CD4-positive, alpha-beta T cell treated with Interleukin-21 for 1 hour (primary cell): ENCODE measurements around the gene LBX2.

Experiments
- DNase-seq: peaks from one replicate; pipeline ENCODE4 v3.0.0-alpha.2; 2020

The LBX2 gene

GRCh38 chr2:74525717-74526648, 26.6 kb upstream of the LBX2 start, which contains the start of gene DQX1:
TSS of gene DQX1 (minus strand) at chr2:74526231. CDS start at chr2:74525729, 502 bp downstream.
- peak; percentile 56 for DNase-seq

DNA sequence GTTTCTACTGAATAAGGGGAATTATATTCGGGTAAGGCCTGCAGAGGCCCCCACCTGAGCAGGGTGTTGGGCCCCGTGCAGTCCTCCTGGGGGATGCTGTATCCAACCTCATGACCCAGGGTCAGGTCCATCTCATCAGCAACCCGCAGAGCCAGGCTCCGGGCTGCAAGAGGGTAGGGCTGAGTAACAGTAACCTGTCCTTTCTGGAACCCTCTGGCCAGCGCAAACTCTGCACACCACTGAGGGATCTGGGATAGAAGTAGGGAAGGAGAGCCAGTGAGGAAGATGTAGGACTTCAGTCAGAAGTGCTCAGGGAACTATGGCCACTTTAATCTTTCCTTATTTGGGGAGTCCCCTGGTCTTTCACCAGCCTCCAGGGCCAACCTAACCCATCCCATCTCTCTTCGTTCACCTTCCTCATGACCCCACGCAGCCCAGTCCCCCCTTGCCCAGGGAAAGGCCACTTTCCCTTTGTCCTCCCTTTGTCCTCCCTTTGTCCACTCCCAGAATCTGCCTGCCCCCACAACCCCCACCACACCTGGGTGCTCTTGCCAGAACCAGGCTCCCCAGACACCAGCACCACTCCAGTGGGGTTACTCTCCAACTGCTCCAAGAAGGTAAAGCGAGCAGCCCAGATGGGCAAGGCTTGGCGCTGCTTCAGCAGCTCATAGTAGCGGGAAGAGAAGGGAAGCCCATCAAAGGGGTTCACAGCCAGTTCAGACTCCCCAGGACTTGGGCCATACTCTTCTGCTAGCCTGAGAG, 25.7 kb upstream of the LBX2 start:
- no peak for DNase-seq

GRCh38 chr2:74524005-74524404, 24.6 kb upstream of the LBX2 start:
- DNase-seq: no peak

DNA sequence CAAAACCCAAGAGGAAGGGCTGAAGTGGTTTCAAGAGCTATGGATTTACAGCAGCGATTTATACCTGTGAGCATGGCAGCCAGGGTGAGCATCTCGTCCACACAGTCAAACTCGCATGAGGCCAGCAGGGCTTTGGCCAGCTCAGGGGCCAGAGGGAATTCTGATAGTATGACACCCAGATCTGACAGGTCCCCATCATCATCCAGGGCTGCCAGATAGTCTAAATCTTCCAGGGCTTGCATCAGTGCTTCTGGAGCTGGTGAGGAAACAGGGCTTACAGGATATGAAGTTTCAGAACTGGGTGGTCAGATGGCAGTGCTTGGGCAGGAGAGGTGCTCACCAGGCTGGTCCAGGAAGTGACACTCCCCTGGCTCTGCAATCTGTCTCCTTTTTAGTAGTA, 23.1 kb upstream of the LBX2 start:
- no peak for DNase-seq

GRCh38 chr2:74516650-74517049, 17.2 kb upstream of the LBX2 start:
- DNase-seq: no peak

- peak; percentile 81 for DNase-seq
Observed at GRCh38 chr2:74515981-74516633, 16.7 kb upstream of the LBX2 start.

- DNase-seq: no peak
Observed at GRCh38 chr2:74515271-74515980, 16.0 kb upstream of the LBX2 start.

DNA sequence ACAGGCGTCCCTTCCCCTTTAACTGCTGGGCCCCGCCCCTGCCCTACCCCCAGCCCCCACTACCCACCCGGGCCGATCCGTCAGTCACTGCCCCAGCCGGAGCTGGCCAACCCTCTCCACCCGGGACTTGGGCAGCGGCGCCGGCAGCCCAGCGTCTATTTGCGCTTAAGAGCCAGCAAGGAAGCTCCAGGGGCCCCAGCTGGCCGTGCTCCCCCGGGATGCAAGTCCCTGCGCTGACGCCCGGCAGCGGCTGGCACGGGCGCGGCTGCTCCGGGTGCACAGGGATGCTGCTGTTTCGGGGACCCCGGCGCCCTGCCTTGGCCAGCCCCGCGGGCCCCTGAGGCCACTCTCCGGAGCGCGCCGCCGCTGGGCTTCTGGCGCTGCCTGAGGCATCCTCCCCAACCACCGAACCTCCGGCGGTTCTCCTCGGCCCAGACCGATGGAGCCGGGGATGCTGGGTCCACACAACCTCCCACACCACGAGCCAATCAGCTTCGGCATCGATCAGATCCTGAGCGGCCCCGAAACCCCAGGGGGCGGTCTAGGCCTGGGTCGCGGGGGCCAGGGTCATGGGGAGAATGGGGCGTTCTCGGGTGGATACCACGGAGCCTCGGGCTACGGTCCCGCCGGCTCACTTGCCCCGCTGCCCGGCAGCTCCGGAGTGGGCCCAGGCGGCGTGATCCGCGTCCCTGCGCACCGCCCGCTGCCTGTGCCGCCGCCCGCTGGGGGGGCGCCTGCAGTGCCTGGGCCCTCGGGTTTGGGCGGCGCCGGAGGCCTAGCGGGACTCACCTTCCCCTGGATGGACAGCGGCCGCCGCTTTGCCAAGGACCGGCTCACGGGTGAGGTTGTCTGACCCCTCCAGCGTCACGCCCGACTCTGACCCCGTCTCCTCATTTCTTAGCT, 15.2 kb upstream of the LBX2 start, which contains the start of gene TLX2:
TSS of gene TLX2 (plus strand) at position 83 of the 903 bp plus-strand sequence. CDS start at position 440, 357 bp downstream.
- no peak for DNase-seq

DNA sequence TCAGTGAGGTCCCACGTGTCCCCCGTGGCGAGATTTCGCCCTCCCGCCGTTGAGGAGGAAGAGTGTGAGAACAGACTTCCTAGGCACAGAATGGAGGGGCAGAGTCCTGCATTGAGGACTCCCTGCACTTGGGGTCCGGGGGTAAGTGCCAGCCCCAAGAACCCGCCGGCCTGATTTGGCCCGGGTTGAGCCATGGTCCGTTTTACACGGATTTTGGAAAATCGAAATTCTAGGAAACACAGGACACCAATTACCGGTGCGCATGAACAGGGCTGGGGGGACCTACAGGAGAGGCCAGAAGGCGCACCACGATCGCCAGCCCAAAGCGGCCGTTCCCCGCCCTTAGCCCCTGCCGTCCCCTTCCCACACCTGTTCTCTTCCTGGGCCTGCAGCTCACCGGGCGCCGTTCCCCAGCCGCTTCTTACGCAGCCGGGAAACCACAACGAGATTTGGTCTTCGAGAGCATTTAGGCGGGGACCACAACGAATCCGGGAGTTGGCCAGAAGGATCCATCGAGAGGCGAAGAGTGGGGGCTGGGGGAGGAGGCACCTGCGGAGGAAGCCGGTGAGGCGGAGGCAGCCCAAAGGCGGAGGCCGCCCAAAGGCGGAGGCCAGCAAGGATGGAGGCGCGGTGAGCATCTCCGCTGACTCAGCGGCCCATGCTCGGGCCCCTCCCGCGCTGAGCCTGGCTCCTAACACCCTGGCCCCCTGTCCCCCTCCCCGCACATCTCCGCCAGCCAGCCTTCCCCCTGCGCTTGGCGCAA, 14.4 kb upstream of the LBX2 start:
- peak; percentile 30 for DNase-seq

GRCh38 chr2:74512744-74513604, 13.6 kb upstream of the LBX2 start:
- no peak for DNase-seq

GRCh38 chr2:74511104-74511989, 11.9 kb upstream of the LBX2 start:
- DNase-seq: no peak

GRCh38 chr2:74510272-74510671, 10.9 kb upstream of the LBX2 start:
- DNase-seq: no peak

DNA sequence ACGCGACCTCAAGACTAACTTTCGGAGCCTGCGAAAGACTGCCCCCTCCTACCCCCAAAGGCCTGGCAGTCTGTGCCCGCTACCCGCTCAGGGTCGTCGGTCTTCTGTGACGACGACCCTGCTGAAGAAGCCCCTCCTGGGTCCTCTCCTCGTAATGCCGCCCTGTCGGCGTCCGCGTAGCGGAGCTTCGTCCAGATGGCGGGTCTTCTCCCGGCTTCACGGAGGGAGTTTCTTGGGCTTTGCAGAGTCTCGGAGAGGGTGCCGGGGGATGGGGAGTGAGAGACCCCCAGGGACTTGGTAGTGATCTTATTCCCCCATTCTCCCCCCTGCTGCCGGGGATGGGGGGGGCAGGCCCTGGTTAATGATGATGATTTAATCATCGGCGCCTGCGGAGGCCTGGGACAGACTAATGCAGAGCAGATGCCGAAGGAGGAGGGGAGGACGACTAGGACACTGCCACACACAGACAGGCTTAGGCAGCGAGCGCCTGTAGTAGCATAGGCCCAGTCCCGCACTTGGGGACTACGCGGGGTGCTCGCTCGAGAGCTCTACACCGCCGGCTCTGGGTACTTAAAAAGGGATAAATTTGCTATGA, 8.6 kb upstream of the LBX2 start:
- DNase-seq: no peak

- peak; percentile 98 for DNase-seq
Observed at GRCh38 chr2:74507145-74507925, 7.9 kb upstream of the LBX2 start, which contains the start of gene PCGF1. TSS of gene PCGF1 (minus strand) at chr2:74507695. CDS start at chr2:74507668, 27 bp downstream.

DNA sequence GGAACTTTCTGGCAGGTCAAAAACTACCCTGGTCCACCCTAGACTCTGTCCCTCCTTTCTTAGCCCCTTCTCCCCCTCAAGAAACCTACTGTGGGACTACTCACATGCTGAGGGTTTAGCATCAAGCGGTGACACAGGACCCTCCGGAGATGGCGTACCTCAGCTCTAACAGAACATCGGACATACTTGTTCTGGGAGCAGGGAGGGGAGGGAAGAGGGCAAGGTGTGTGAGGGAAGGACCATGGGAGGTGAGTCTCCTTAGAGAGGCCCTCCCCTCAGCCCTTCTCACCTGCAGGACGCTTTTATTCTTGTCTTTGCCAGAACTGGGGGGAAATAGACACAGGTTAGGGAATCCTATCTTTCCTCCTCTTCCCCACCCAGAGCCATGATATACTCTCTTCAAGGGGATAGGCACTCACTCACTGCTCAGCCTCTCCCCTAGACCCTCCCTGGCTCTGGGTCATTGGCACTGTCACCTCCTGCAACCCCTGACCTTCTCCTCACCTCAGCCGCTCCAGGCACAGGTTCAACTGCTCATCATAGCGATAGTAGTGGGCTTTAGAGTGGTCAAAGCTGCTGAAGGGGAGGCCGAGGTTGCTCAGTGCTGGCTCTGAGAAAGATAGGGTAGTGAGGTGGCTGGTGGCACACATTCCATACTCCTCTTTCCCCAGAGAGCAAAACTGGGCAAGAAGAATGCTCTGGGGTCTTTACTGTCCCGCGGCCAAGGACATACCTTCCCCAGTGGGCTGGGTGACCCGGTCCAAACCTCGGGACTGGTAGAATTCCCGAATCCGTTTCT, 6.2 kb upstream of the LBX2 start:
- no peak for DNase-seq

GRCh38 chr2:74504591-74504990, 5.2 kb upstream of the LBX2 start:
- DNase-seq: no peak
